Loucy (cell line): ENCODE results near the gene SH3BP5L.

Experiments used
- H2AFZ ChIP-seq: fragments of 200-600 bp; sonication (generic); 2 replicates; pipeline ENCODE4 v1.6.0; 2016; ENCODE audit warnings: antibody characterized with exemption, mild to moderate bottlenecking, low read length, moderate library complexity
- H3F3A ChIP-seq: fragments of 200-600 bp; 2 replicates; pipeline ENCODE4 v1.6.0; 2016; ENCODE audit warnings: antibody characterized with exemption, low read depth, mild to moderate bottlenecking
- H3K27me3 ChIP-seq: fragments of 200-600 bp; sonication (generic); 2 replicates; pipeline ENCODE4 v1.6.1; 2014; ENCODE audit warnings: low read length, mild to moderate bottlenecking; ENCODE audit not compliant: insufficient read depth, poor library complexity, severe bottlenecking
- H3K36me3 ChIP-seq: fragments of 200-600 bp; sonication (generic); 2 replicates; pipeline ENCODE4 v1.6.1; 2016; ENCODE audit warnings: low read length; ENCODE audit not compliant: insufficient read depth
- H3K4me1 ChIP-seq: fragments of 200-600 bp; sonication (generic); 2 replicates; pipeline ENCODE4 v1.5.1; 2014; ENCODE audit warnings: low read length, mild to moderate bottlenecking; ENCODE audit not compliant: insufficient read depth, poor library complexity, severe bottlenecking
- H3K4me2 ChIP-seq: fragments of 200-600 bp; sonication (generic); 2 replicates; pipeline ENCODE4 v1.6.0; 2014; ENCODE audit warnings: antibody characterized with exemption, low read length, low read depth, mild to moderate bottlenecking; ENCODE audit not compliant: poor library complexity, severe bottlenecking
- H3K4me3 ChIP-seq: fragments of 200-600 bp; sonication (generic); 2 replicates; pipeline ENCODE4 v1.5.1; 2014; ENCODE audit warnings: low read length, mild to moderate bottlenecking, mixed read lengths; ENCODE audit not compliant: poor library complexity, severe bottlenecking
- H3K79me2 ChIP-seq: fragments of 200-600 bp; sonication (generic); 2 replicates; pipeline ENCODE4 v1.6.1; 2014; ENCODE audit warnings: low read length; ENCODE audit not compliant: insufficient read depth
- H3K9ac ChIP-seq: fragments of 200-600 bp; sonication (generic); 2 replicates; pipeline ENCODE4 v1.6.0; 2014; ENCODE audit warnings: mild to moderate bottlenecking, low read depth, low read length, moderate library complexity; ENCODE audit not compliant: poor library complexity, severe bottlenecking
- H3K9me2 ChIP-seq: fragments of 200-600 bp; sonication (generic); replicated peaks from 2 replicates; pipeline ENCODE4 v1.6.1; 2016; ENCODE audit warnings: low read depth, low read length, mixed read lengths
- H3K9me3 ChIP-seq: fragments of 200-600 bp; sonication (generic); 2 replicates; pipeline ENCODE4 v1.6.1; 2014; ENCODE audit warnings: mild to moderate bottlenecking, antibody characterized with exemption, low read length, low read depth; ENCODE audit not compliant: insufficient read depth
- H4K20me1 ChIP-seq: fragments of 200-600 bp; sonication (generic); 2 replicates; pipeline ENCODE4 v1.6.0; 2014; ENCODE audit warnings: antibody characterized with exemption, low read length, mild to moderate bottlenecking; ENCODE audit not compliant: insufficient read depth, poor library complexity, severe bottlenecking
- CTCF ChIP-seq: fragments of 200-600 bp; sonication (generic); conservative IDR thresholded peaks from 2 replicates; pipeline ENCODE4 v1.5.1; 2014; ENCODE audit warnings: mild to moderate bottlenecking, antibody characterized with exemption, low read length
- EZH2phosphoT487 ChIP-seq: fragments of 200-600 bp; IDR thresholded peaks from 2 replicates; pipeline ENCODE4 v1.6.1; 2018; ENCODE audit warnings: antibody characterized with exemption, mild to moderate bottlenecking, moderate library complexity, borderline replicate concordance

The SH3BP5L gene

GRCh38 chr1:248847181-248847955 lies 21.7 kb upstream of the SH3BP5L start:
- Histone ChIP-seq H3K36me3 (peaks cover 62% of the 10 kb centered on the region; the same call in 1 of the 2 replicates), H3K4me3 (no peak overlapping the region), H3K9me3 (no peaks in the 10 kb centered on the region), H3K4me1 (peaks cover 21% of the 10 kb centered on the region), H2AFZ (no peak overlapping the region), H3K79me2 (peaks cover 11% of the 10 kb centered on the region), H3K9ac (no peak overlapping the region), H3K27me3 (no peaks in the 10 kb centered on the region), H4K20me1 (no peaks in the 10 kb centered on the region), H3K4me2 (no peak overlapping the region), H3F3A (no peaks in the 10 kb centered on the region), H3K9me2 (no peaks in the 10 kb centered on the region)
- TF ChIP-seq CTCF, result no peak
- no peak for TF ChIP-seq EZH2phosphoT487

- Histone ChIP-seq H3K4me1 (peaks cover 32% of the 10 kb centered on the region), H3K9me2 (no peaks in the 10 kb centered on the region), H2AFZ (no peak overlapping the region), H4K20me1 (no peaks in the 10 kb centered on the region), H3K4me3 (no peak overlapping the region), H3F3A (no peaks in the 10 kb centered on the region), H3K79me2 (peaks cover 39% of the 10 kb centered on the region), H3K4me2 (no peak overlapping the region), H3K9ac (no peak overlapping the region), H3K36me3 (peaks cover 51% of the 10 kb centered on the region; the same call in 1 of the 2 replicates), H3K9me3 (no peaks in the 10 kb centered on the region), H3K27me3 (no peaks in the 10 kb centered on the region)
- TF ChIP-seq EZH2phosphoT487 (no peak), CTCF (no peak)
Observed at GRCh38 chr1:248844526-248844925, 18.8 kb upstream of the SH3BP5L start.

GRCh38 chr1:248843687-248844086 lies 18.0 kb upstream of the SH3BP5L start:
- H3K9me2 ChIP-seq, result no peaks in the 10 kb centered on the region
- H3K9ac ChIP-seq, result no peak overlapping the region
- H3K4me2 ChIP-seq, result no peak overlapping the region
- no peaks in the 10 kb centered on the region for H3F3A ChIP-seq
- H3K36me3 ChIP-seq, result peaks cover 43% of the 10 kb centered on the region; the same call in 1 of the 2 replicates
- no peak overlapping the region for H2AFZ ChIP-seq
- no peak overlapping the region for H3K4me3 ChIP-seq
- H3K79me2 ChIP-seq, result peaks cover 45% of the 10 kb centered on the region
- H3K9me3 ChIP-seq, result no peaks in the 10 kb centered on the region
- H3K4me1 ChIP-seq, result peaks cover 39% of the 10 kb centered on the region
- no peak for TF ChIP-seq EZH2phosphoT487
- TF ChIP-seq CTCF, result no peak
- no peaks in the 10 kb centered on the region for H4K20me1 ChIP-seq
- no peaks in the 10 kb centered on the region for H3K27me3 ChIP-seq
